GDM1 (cell line): ENCODE data around the gene AGBL3.

Experiments
- DNase-seq: peaks from one replicate; lab custom pipeline; 2025; lab: John Stamatoyannopoulos, UW

The AGBL3 gene

GRCh38 chr7:135147899-135148721 is 161.8 kb downstream of the AGBL3 start, which contains the start of gene TMEM140:
Gene TMEM140 (plus strand): TSS chr7:135148072. CDS start chr7:135164442, 16,370 bp downstream.
- peak; percentile 15 for DNase-seq

GRCh38 chr7:135150072-135150782 is 163.9 kb downstream of the AGBL3 start:
- no peak for DNase-seq

GRCh38 chr7:135151132-135151531 is 164.8 kb downstream of the AGBL3 start:
- peak; percentile 11 for DNase-seq

GRCh38 chr7:135151533-135151932 is 165.2 kb downstream of the AGBL3 start:
- peak; percentile 13 for DNase-seq

GRCh38 chr7:135152442-135152841 is 166.1 kb downstream of the AGBL3 start:
- DNase-seq = no peak

- no peak for DNase-seq
Observed at GRCh38 chr7:135154734-135155133, 168.4 kb downstream of the AGBL3 start.

- DNase-seq = no peak
Observed at GRCh38 chr7:135156290-135156689, 170.0 kb downstream of the AGBL3 start.

GRCh38 chr7:135158141-135158655 is 171.9 kb downstream of the AGBL3 start:
- DNase-seq = no peak

- no peak for DNase-seq
Observed at GRCh38 chr7:135158874-135159273, 172.6 kb downstream of the AGBL3 start.

- no peak for DNase-seq
Observed at GRCh38 chr7:135159359-135160085, 173.2 kb downstream of the AGBL3 start.

- peak; percentile 3 for DNase-seq
Observed at GRCh38 chr7:135160098-135160857, 174.0 kb downstream of the AGBL3 start.

GRCh38 chr7:135160858-135161653 is 174.7 kb downstream of the AGBL3 start:
- DNase-seq = no peak

- no peak for DNase-seq
Observed at GRCh38 chr7:135161669-135162068, 175.4 kb downstream of the AGBL3 start.

- no peak for DNase-seq
Observed at GRCh38 chr7:135162382-135163001, 176.2 kb downstream of the AGBL3 start.

GRCh38 chr7:135164357-135165061 is 178.2 kb downstream of the AGBL3 start:
- DNase-seq = no peak

GRCh38 chr7:135165862-135166261 is 179.6 kb downstream of the AGBL3 start:
- no peak for DNase-seq

GRCh38 chr7:135166338-135166990 is 180.2 kb downstream of the AGBL3 start:
- no peak for DNase-seq

- no peak for DNase-seq
Observed at GRCh38 chr7:135167365-135167917, 181.1 kb downstream of the AGBL3 start.

- no peak for DNase-seq
Observed at GRCh38 chr7:135168001-135168400, 181.7 kb downstream of the AGBL3 start.
